K562 (cell line): ENCODE data around the gene APOM. TPM values are rescaled to one million over a fixed set of nuclear protein-coding genes. Genes with fewer than 3 reads are reported as not detected.

Experiments used
- ATAC-seq: fragments of 200-7000 bp; cut with Tn5 transposase; 3 replicates; pipeline ENCODE4 v1.9.1; 2020; ENCODE audit warnings: moderate library complexity
- BruUV-seq: library from RNA; stranded (reverse); fragments of 400-500 nt; replicated peaks from 2 replicates; lab custom pipeline; 2021; lab: Mats Ljungman, UMichigan
- CTCF ChIA-PET: fragments of 300-600 bp; formaldehyde crosslinking; extraction: SDS; loops from one replicate; lab custom pipeline; 2021; ENCODE audit warnings: low intra/inter-chr PET ratio; lab: Yijun Ruan, JAX
- POLR2A ChIA-PET: fragments of 300-600, 350-650 bp; sonication (Branson Sonifier 250); formaldehyde crosslinking; extraction: SDS; loops from one replicate; lab custom pipeline; 2021; ENCODE audit warnings: antibody characterized with exemption, inconsistent platforms; lab: Yijun Ruan, JAX
- DNase-seq, 4 experiments: peaks; one replicate each; pipeline versions ENCODE4 v3.0.0 to v3.0.0-alpha.2; 2011 to 2018; ENCODE audit warnings: low spot score in 3 of 4, mixed read lengths in 3 of 4; ENCODE audit errors: extremely low read depth in 1 of 4
- FAIRE-seq: peaks from 2 replicates; lab custom pipeline; 2011; peaks lifted over from hg19 to GRCh38; lab: Jason Lieb, UNC
- H2AFZ ChIP-seq: 2 replicates; pipeline ENCODE4 v1.6.0; 2011; ENCODE audit warnings: low read depth, low read length, control low read depth, inconsistent platforms
- H3K27ac ChIP-seq: fragments of 200-600 bp; 3 replicates; pipeline ENCODE4 v1.8.0; 2011; ENCODE audit warnings: low read depth, mild to moderate bottlenecking, control low read depth, inconsistent platforms, low read length, moderate library complexity, mixed read lengths; ENCODE audit errors: extremely low read depth
- H3K27me3 ChIP-seq, 2 experiments: fragments of 300-600 bp in 1 of 2; 2 replicates in 1 of 2; 3 replicates in 1 of 2; pipeline versions ENCODE4 v1.6.0 to v1.8.0; 2011; ENCODE audit warnings: inconsistent platforms in 2 of 2, low read length in 2 of 2, mild to moderate bottlenecking in 1 of 2, mixed read lengths in 1 of 2, moderate library complexity in 1 of 2; ENCODE audit not compliant: control insufficient read depth in 2 of 2, insufficient read depth in 2 of 2
- H3K36me3 ChIP-seq: fragments of 300-600 bp; 3 replicates; pipeline ENCODE4 v1.8.0; 2011; ENCODE audit warnings: mild to moderate bottlenecking, low read length, inconsistent platforms; ENCODE audit not compliant: control insufficient read depth, insufficient read depth
- H3K4me1 ChIP-seq, 2 experiments: fragments of 200-600 bp in 1 of 2; replicated peaks in 1 of 2; 2 replicates in 1 of 2; 3 replicates in 1 of 2; pipeline versions ENCODE4 v1.5.1 to v1.8.0; 2011; ENCODE audit warnings: inconsistent platforms in 2 of 2, low read length in 2 of 2, mild to moderate bottlenecking in 1 of 2, mixed read lengths in 1 of 2, moderate library complexity in 1 of 2; ENCODE audit not compliant: control insufficient read depth in 2 of 2, insufficient read depth in 2 of 2
- H3K4me2 ChIP-seq: 2 replicates; pipeline ENCODE4 v1.6.1; 2011; ENCODE audit warnings: low read length, control low read depth, inconsistent platforms, mixed read lengths; ENCODE audit not compliant: insufficient read depth
- H3K4me3 ChIP-seq: fragments of 200-600 bp; sonication (generic), shearing (Covaris generic); 2 replicates; pipeline ENCODE4 v1.5.1; 2016; ENCODE audit warnings: control low read depth, inconsistent platforms
- H3K79me2 ChIP-seq: fragments of 200-600 bp; 3 replicates; pipeline ENCODE4 v1.8.0; 2011; ENCODE audit warnings: low read length, inconsistent platforms; ENCODE audit not compliant: control insufficient read depth, insufficient read depth
- H3K9ac ChIP-seq, 2 experiments: 2 replicates each; pipeline versions ENCODE4 v1.6.0 to v1.6.1; 2011; ENCODE audit warnings: low read depth in 2 of 2, low read length in 2 of 2, control low read depth in 1 of 2, inconsistent platforms in 1 of 2, mild to moderate bottlenecking in 1 of 2, mixed read lengths in 1 of 2; ENCODE audit not compliant: insufficient read depth in 1 of 2
- H3K9me1 ChIP-seq: one replicate; pipeline ENCODE4 v1.6.0; 2011; ENCODE audit warnings: inconsistent platforms, mild to moderate bottlenecking, low read length, moderate library complexity; ENCODE audit not compliant: control insufficient read depth, insufficient read depth
- H3K9me3 ChIP-seq: replicated peaks from 2 replicates; pipeline ENCODE4 v1.5.1; 2011; ENCODE audit warnings: low read depth, low read length, inconsistent platforms; ENCODE audit not compliant: control insufficient read depth, insufficient read depth
- H4K20me1 ChIP-seq: replicated peaks from 2 replicates; pipeline ENCODE4 v1.6.1; 2011; ENCODE audit warnings: low read length, inconsistent platforms, mixed read lengths; ENCODE audit not compliant: control insufficient read depth, insufficient read depth
- ATF1 ChIP-seq, 2 experiments: fragments of 450-650 bp in 1 of 2; IDR thresholded peaks; 2 replicates each; pipeline ENCODE4 v1.6.1; 2016; ENCODE audit warnings: missing compliant biosample characterization in 1 of 2, missing genetic modification characterization in 1 of 2
- CBX8 ChIP-seq: fragments of 200-600 bp; sonication (generic); IDR thresholded peaks from 2 replicates; pipeline ENCODE4 v1.6.1; 2012; ENCODE audit warnings: borderline replicate concordance, mixed run types, low read depth, mild to moderate bottlenecking, moderate library complexity, mixed read lengths, low read length, control low read depth, inconsistent platforms; ENCODE audit not compliant: poor library complexity, severe bottlenecking; ENCODE audit errors: extremely low read depth
- FOXM1 ChIP-seq, 2 experiments: fragments of 450-650 bp in 1 of 2; sonication (generic) in 1 of 2; formaldehyde crosslinking in 1 of 2; IDR thresholded peaks; 2 replicates each; pipeline versions ENCODE4 v1.6.1 to v1.9.0; 2017 to 2022; ENCODE audit warnings: low read depth in 2 of 2, mild to moderate bottlenecking in 2 of 2, missing genetic modification reagents in 1 of 2, moderate library complexity in 1 of 2
- FUS ChIP-seq: fragments of 200-400 bp; formaldehyde crosslinking; optimal IDR thresholded peaks from 2 replicates; pipeline ENCODE3; 2017; ENCODE audit warnings: low read depth, low read length
- HOMEZ ChIP-seq: fragments of 250-450 bp; sonication (Bioruptor Pico); IDR thresholded peaks from 2 replicates; pipeline ENCODE4 v1.4.0; 2020; ENCODE audit warnings: mild to moderate bottlenecking, moderate library complexity
- ID3 ChIP-seq, 2 experiments: fragments of 250-450 bp in 1 of 2; fragments of 450-650 bp in 1 of 2; sonication (Bioruptor Pico) in 1 of 2; IDR thresholded peaks; 2 replicates each; pipeline versions ENCODE4 v1.6.1 to v1.8.0; 2016 to 2021; ENCODE audit warnings: mild to moderate bottlenecking in 2 of 2, moderate library complexity in 2 of 2, missing compliant biosample characterization in 1 of 2, missing genetic modification characterization in 1 of 2
- NFATC3 ChIP-seq: fragments of 450-650 bp; IDR thresholded peaks from 2 replicates; pipeline ENCODE4 v1.6.1; 2017; ENCODE audit warnings: mild to moderate bottlenecking
- RB1 ChIP-seq: fragments of 450-650 bp; IDR thresholded peaks from 2 replicates; pipeline ENCODE4 v1.6.1; 2017; ENCODE audit warnings: low read depth, mild to moderate bottlenecking
- RBBP5 ChIP-seq: fragments of 200-600 bp; sonication (generic); IDR thresholded peaks from 2 replicates; pipeline ENCODE4 v1.6.1; 2012; ENCODE audit warnings: borderline replicate concordance, mild to moderate bottlenecking, low read length, control low read depth, inconsistent platforms; ENCODE audit not compliant: insufficient read depth, poor library complexity, severe bottlenecking
- RFX1 ChIP-seq: fragments of 450-650 bp; IDR thresholded peaks from 2 replicates; pipeline ENCODE4 v1.6.1; 2016; ENCODE audit warnings: mild to moderate bottlenecking, moderate library complexity
- RUNX1 ChIP-seq: sonication (generic); IDR thresholded peaks from 2 replicates; pipeline ENCODE4 v1.6.1; 2016; ENCODE audit warnings: antibody characterized with exemption, low read depth
- SMC3 ChIP-seq: conservative IDR thresholded peaks from 2 replicates; pipeline ENCODE4 v1.6.1; 2011; ENCODE audit warnings: low read depth, low read length, improper control_type of control experiment; ENCODE audit not compliant: insufficient read depth
- ZBTB7A ChIP-seq: IDR thresholded peaks from 2 replicates; pipeline ENCODE4 v1.6.1; 2011; ENCODE audit warnings: low read depth, mild to moderate bottlenecking, low read length, moderate library complexity, borderline replicate concordance; ENCODE audit not compliant: control insufficient read depth
- ZNF134 ChIP-seq: fragments of 250-450 bp; sonication (Bioruptor Pico); conservative IDR thresholded peaks from 2 replicates; pipeline ENCODE4 v1.4.0; 2020
- ZNF75A ChIP-seq: fragments of 450-650 bp; formaldehyde crosslinking; IDR thresholded peaks from 2 replicates; pipeline ENCODE4 v1.4.0; 2020; ENCODE audit warnings: mild to moderate bottlenecking
- ZSCAN32 ChIP-seq: fragments of 450-650 bp; formaldehyde crosslinking; IDR thresholded peaks from 2 replicates; pipeline ENCODE4 v1.4.0; 2020; ENCODE audit warnings: mild to moderate bottlenecking, moderate library complexity
- WGBS: fragments of 100-300 bp; shearing (Covaris generic); methylation state at CpG from one replicate; pipeline ENCODE4 v1.1.6; 2016; ENCODE audit warnings: low coverage, mixed read lengths; ENCODE audit not compliant: insufficient coverage; ENCODE audit errors: missing lambda C conversion rate; 5-methylcytosine and 5-hydroxymethylcytosine counted together
- in situ Hi-C: fragments of 300-500 bp; cut with MboI; formaldehyde crosslinking; loops from 4 replicates; pipeline ENCODE4 v1.15.0; 2018; ENCODE audit warnings: inconsistent platforms, mixed read lengths
- intact Hi-C: fragments of 100-400 bp; cut with micrococcal nuclease; formaldehyde crosslinking; loops from 2 replicates; pipeline ENCODE4 v1.14.2; 2022
- polyA plus RNA-seq, 8 experiments: library from polyadenylated mRNA; depleted of rRNA in 4 of 8; stranded (reverse) in 5 of 8; unstranded in 3 of 8; fragments of >200 nt; fragmentation: Nextera tagmentation in 2 of 8; fragmentation: Illumina TruSeq in 1 of 8; extraction: Ambion mirVana in 2 of 8; extraction: Trizol in 1 of 8; gene quantifications; 2 replicates each; pipeline versions ENCODE4 v1.2.1 to v1.2.3, GENCODE V29; 2011 to 2014; ENCODE audit warnings: inconsistent platforms in 1 of 8, missing spikeins in 1 of 8
- total RNA-seq, 7 experiments: library from RNA; depleted of rRNA in 6 of 7; stranded (reverse); fragments of >200 nt in 6 of 7; fragmentation: Illumina TruSeq in 2 of 7; extraction: Trizol in 2 of 7; gene quantifications; 2 replicates each; pipeline versions ENCODE4 v1.2.1 to v1.2.3, GENCODE V29; 2011 to 2021; ENCODE audit warnings: low replicate concordance in 1 of 7
- TF ChIP-seq, protein P1 (sequence below): fragments of 250-450 bp; sonication (Bioruptor Pico); IDR thresholded peaks from 2 replicates; pipeline ENCODE4 v1.5.0; 2021

APOM gene
- total and polyA plus RNA-seq, 9 of the 15 experiments (the other 6 are each of a cell fraction or from before 2014, with no cell fraction given) = 5.7 to 24.3 (median 10.4) TPM

DNA sequence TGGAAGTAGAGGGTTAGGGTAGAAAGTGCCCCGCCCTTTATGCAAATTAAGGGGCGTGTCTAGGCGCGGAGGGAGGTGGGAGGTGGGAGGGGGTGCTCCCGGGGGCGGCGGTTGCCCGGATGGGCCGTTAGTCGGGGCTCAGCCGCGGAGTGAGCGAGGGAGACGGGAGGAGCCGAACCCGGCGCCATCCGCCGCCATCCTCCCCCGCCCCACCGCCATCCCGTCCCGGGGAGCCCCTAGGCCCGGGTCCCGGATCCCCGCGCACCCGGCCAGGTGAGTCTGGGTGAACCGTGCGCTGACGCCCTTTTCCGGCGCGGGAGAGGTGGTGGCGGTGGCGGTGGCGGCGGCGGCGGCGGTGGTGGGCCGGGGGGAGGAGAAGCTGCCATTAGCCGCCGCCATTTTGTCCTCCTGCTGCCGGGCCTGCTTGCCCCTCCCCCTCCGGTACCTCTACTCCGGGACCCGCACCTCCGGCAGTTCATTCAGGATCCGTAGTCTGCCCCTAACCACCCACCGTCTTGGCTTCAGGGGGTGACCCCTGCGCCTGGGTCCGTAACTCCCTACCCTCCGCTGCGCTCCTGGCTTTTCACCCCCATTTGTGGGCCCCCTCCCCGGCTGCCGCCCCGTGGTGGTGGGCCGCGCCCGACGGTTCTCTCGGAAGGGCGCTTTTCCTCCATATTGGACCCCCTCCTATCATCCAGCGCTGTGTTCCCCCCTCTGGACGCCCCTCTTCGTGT lies 34.9 kb upstream of the APOM start, which contains the start of gene PRRC2A:
Gene PRRC2A, plus strand, starts transcription at position 130 of the 734 bp plus-strand sequence. CDS start 2,075 bp downstream, outside the sequence.
- in situ Hi-C loops = no loop called here
- intact Hi-C loops = loop anchor here (1.0 kb wide), 2 partner anchors 45 to 73 kb away; partner anchors contain the start of gene NFKBIL1
- peak; percentile 84 for ATAC-seq
- WGBS = under 1% methylated on average over 37 of the region's 67 CpGs
- Histone ChIP-seq H3K79me2 (peaks cover 50% of the 10 kb centered on the region), H3K9me1 (peaks cover 12% of the 10 kb centered on the region), H3K4me2 (peak within 1 kb of the TSS; percentile 99), H3K27ac (peak within 1 kb of the TSS; percentile 98), H3K9ac (peak within 1 kb of the TSS; percentile 98 to 99), H3K4me1 (peaks cover 20 to 30% of the 10 kb centered on the region in 2 experiments), H3K27me3 (no peaks in the 10 kb centered on the region), H3K36me3 (peaks cover 49% of the 10 kb centered on the region), H3K9me3 (no peaks in the 10 kb centered on the region), H2AFZ (peak within 1 kb of the TSS; percentile 97), H4K20me1 (peaks cover 22% of the 10 kb centered on the region; the same call in 1 of the 2 replicates), H3K4me3 (peak within 1 kb of the TSS; percentile 96)
- POLR2A ChIA-PET = interaction anchor here (0.6 to 12.4 kb wide), 24 partner anchors 10 to 213 kb away, joined by 3 to 274 read pairs (median 4); partner anchors contain the start of genes APOM, BAG6, C6orf47 and DDX39B
- FAIRE-seq = no peak
- BruUV-seq = no TSS peak
- DNase-seq = peak; percentile 89 to 98 (median 94)
- CTCF ChIA-PET = no interaction called here
- TF ChIP-seq RB1 (peak; percentile 86), ZBTB7A (peak; percentile 59; the same call in 1 of the 2 replicates), NFATC3 (no peak), FUS (peak; percentile 59), RFX1 (no peak), FOXM1 (IDR thresholded peaks at IDR 0.05; ENCODE audit: low read depth) (no peak), FOXM1 (CRISPR knock-in tag; IDR thresholded peaks at IDR 0.05; ENCODE audit: low read depth) (no peak), ATF1 (CRISPR knock-in tag; IDR thresholded peaks at IDR 0.05) (no peak), ATF1 (tag; IDR thresholded peaks at IDR 0.05) (no peak), ID3 (CRISPR knock-in tag; IDR thresholded peaks at IDR 0.05) (no peak), ID3 (tag; IDR thresholded peaks at IDR 0.05) (no peak; the same call in 1 of the 2 replicates), ZSCAN32 (no peak), ZNF75A (CRISPR knock-in tag) (no peak), RBBP5 (peak; percentile 95), SMC3 (0 out of 2 replicates have a peak, but pooled peaks have one; percentile 7), CBX8 (no peak), HOMEZ (CRISPR knock-in tag) (no peak), RUNX1 (no peak), ZNF134 (CRISPR knock-in tag) (peak; percentile 72)
- TF ChIP-seq, protein P1, sequence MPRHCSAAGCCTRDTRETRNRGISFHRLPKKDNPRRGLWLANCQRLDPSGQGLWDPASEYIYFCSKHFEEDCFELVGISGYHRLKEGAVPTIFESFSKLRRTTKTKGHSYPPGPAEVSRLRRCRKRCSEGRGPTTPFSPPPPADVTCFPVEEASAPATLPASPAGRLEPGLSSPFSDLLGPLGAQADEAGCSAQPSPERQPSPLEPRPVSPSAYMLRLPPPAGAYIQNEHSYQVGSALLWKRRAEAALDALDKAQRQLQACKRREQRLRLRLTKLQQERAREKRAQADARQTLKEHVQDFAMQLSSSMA = peak; percentile 68; the same call in 1 of the 2 replicates
